ENCODE measurements around the gene SLC2A4RG.

SLC2A4RG gene

GRCh38 chr20:63737945-63738686 lies 1.5 kb upstream of the SLC2A4RG start:
- DNase-seq (ENCODE audit: low read depth, low spot score) = no peak
- no peak for TF ChIP-seq CTCF (IDR thresholded peaks at IDR 0.05; ENCODE audit: low read depth, low read length)
- H3K4me3 ChIP-seq (ENCODE audit: low read depth, low read length) = no peak overlapping the region
- in situ Hi-C loops (cut with HindIII; ENCODE audit: low sequenced_read_pairs) = no loop called here

GRCh38 chr20:63738687-63739129 lies 868 bp upstream of the SLC2A4RG start:
- H3K4me3 ChIP-seq (ENCODE audit: low read depth, low read length) = no peak overlapping the region
- in situ Hi-C loops (cut with HindIII; ENCODE audit: low sequenced_read_pairs) = no loop called here

GRCh38 chr20:63740070-63740626 lies 572 bp downstream of the SLC2A4RG start:
- no peak for TF ChIP-seq CTCF (IDR thresholded peaks at IDR 0.05; ENCODE audit: low read depth, low read length)
- DNase-seq (ENCODE audit: low read depth, low spot score) = peak; percentile 25
- in situ Hi-C loops (cut with HindIII; ENCODE audit: low sequenced_read_pairs) = no loop called here
- peak overlapping the region; percentile 69 for H3K4me3 ChIP-seq (ENCODE audit: low read depth, low read length)

More at GRCh38 chr20:63738687-63739129, 868 bp upstream of the SLC2A4RG start:
- peak; percentile 28 for DNase-seq (ENCODE audit: low read depth, low spot score)
- no peak for TF ChIP-seq CTCF (IDR thresholded peaks at IDR 0.05; ENCODE audit: low read depth, low read length)

- DNase-seq (ENCODE audit: low read depth, low spot score) = peak; percentile 91
- peak overlapping the region; percentile 69 for H3K4me3 ChIP-seq (ENCODE audit: low read depth, low read length)
- in situ Hi-C loops (cut with HindIII; ENCODE audit: low sequenced_read_pairs) = no loop called here
- peak; percentile 26 for TF ChIP-seq CTCF (IDR thresholded peaks at IDR 0.05; ENCODE audit: low read depth, low read length)
These were observed 1.2 kb downstream of the SLC2A4RG start for GRCh38 chr20:63740627-63741353.

- no peak for TF ChIP-seq CTCF (IDR thresholded peaks at IDR 0.05; ENCODE audit: low read depth, low read length)
- in situ Hi-C loops (cut with HindIII; ENCODE audit: low sequenced_read_pairs) = no loop called here
- DNase-seq (ENCODE audit: low read depth, low spot score) = no peak
- peak overlapping the region; percentile 69 for H3K4me3 ChIP-seq (ENCODE audit: low read depth, low read length)
These were observed 1.7 kb downstream of the SLC2A4RG start for GRCh38 chr20:63741354-63741675.

- no peak for DNase-seq (ENCODE audit: low read depth, low spot score)
- TF ChIP-seq CTCF (IDR thresholded peaks at IDR 0.05; ENCODE audit: low read depth, low read length) = no peak
- in situ Hi-C loops (cut with HindIII; ENCODE audit: low sequenced_read_pairs) = no loop called here
- peak overlapping the region; percentile 69 for H3K4me3 ChIP-seq (ENCODE audit: low read depth, low read length)
These were observed 2.3 kb downstream of the SLC2A4RG start for GRCh38 chr20:63741676-63742380.

Data from astrocyte of the spinal cord (primary cell).